Panc1 (cell line): ENCODE measurements around the gene TC2N.

Source experiments
- CTCF ChIP-seq: fragments of 450-650 bp; IDR thresholded peaks from 2 replicates; pipeline ENCODE4 v1.5.1; 2017; ENCODE audit warnings: mild to moderate bottlenecking
- POLR2AphosphoS5 ChIP-seq: IDR thresholded peaks from 2 replicates; pipeline ENCODE4 v1.6.1; 2012; ENCODE audit warnings: mild to moderate bottlenecking, low read depth, low read length, moderate library complexity
- REST ChIP-seq, 2 experiments: IDR thresholded peaks; 2 replicates each; pipeline ENCODE4 v1.6.1; 2011 to 2012; ENCODE audit warnings: low read depth in 2 of 2, control low read depth in 1 of 2, low read length in 1 of 2, mild to moderate bottlenecking in 1 of 2, moderate library complexity in 1 of 2; ENCODE audit not compliant: insufficient read depth in 1 of 2
- SIN3A ChIP-seq: IDR thresholded peaks from 2 replicates; pipeline ENCODE4 v1.6.1; 2012; ENCODE audit warnings: low read depth, mild to moderate bottlenecking, low read length, moderate library complexity, borderline replicate concordance; ENCODE audit not compliant: insufficient read depth

- TF ChIP-seq CTCF = no peak
- no peak for TF ChIP-seq POLR2AphosphoS5
- no peak for TF ChIP-seq REST (IDR thresholded peaks at IDR 0.05; ENCODE audit: insufficient read depth in 1 of 2, low read depth in 2 of 2, low read length in 1 of 2)
- TF ChIP-seq SIN3A = no peak
These were observed 4.9 kb downstream of the TC2N start for GRCh38 chr14:91862417-91862816.
